Renal pelvis (tissue), 4 donors: ENCODE results near the gene APBB2. TPM values are rescaled to one million over a fixed set of nuclear protein-coding genes. Genes with fewer than 3 reads are reported as not detected.

ENCODE experiments used
- DNase-seq: peaks from one replicate; pipeline ENCODE4 v3.0.0-alpha.2; 2013
- polyA plus RNA-seq, 3 donors: library from polyadenylated mRNA; unstranded; fragments of 120-200 nt; gene quantifications; one replicate each; pipeline ENCODE4 v1.2.1, GENCODE V29; 2013; ENCODE audit not compliant: insufficient read length in 3 of 3

APBB2 gene
- polyA plus RNA-seq, 3 donors, result 43.3 to 59.5 (median 59.4) TPM

DNA sequence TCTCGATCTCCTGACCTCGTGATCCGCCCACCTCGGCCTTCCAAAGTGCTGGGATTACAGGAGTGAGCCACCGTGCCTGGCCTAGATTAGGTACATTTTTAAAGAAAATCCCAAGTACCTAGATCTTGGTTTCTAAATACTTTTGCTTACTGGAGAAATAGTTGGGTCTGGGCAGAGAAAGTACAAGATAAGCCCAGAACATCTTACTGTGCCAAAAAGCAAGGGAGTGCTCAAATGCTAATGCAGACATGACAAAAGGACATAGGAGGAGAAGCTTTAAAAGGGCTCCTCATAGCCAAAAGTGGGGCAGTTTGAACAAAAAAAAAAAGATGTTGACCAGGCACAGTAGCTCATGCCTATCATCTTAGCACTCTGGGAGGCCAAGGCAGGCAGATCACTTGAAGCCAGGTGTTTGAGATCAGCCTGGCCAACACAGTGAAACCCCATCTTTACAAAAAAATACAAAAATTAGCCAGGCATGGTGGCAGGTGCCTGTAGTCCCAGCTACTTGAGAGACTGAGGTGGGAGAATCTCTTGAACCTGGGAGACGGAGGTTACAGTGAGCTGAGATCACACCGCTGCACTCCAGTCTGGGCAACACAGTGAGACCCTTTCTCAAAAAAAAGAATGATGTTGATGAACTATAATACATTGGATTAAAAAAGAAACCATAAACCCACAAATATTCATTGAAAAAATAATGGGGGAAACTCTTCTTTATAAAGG lies 107.5 kb downstream of the APBB2 start:
- DNase-seq, result no peak

DNA sequence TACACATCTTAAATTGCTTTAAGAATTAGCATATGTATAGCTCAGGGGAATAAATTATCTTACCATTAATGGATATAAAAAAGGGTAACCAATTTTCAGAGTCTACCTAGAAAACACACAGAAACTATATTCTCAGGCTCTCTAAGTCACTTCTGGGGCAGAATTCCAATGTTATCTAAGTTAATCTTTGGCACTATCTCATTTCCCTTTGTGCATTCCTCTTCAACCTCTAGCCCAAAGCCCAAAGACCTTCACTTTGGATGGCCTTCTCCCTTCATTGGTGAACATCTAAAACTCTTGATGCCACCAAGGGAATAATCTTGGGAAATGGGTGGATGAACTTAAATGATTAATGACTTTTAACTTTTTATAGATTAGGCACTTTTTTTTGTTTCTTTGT lies 108.3 kb downstream of the APBB2 start:
- no peak for DNase-seq

GRCh38 chr4:41104155-41104554 lies 110.2 kb downstream of the APBB2 start:
- no peak for DNase-seq

DNA sequence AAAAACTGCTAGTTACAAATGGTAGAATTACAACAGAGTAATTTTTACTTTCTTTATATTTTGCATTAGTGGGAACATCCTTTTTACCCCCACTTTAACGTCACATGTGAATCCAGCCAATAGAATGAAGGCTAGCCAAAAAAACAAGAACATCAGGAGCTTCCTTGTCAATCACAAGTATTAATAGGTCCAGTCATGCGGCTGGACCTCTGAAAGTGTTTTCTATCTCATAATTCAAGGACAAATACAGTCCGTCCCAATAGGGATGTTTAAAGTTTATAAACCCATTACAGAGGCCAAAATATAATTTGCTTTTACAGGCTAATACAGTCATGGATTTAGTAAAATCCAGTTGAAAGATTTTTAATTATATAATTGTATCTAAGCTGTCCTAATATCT lies 110.7 kb downstream of the APBB2 start:
- DNase-seq, result no peak

DNA sequence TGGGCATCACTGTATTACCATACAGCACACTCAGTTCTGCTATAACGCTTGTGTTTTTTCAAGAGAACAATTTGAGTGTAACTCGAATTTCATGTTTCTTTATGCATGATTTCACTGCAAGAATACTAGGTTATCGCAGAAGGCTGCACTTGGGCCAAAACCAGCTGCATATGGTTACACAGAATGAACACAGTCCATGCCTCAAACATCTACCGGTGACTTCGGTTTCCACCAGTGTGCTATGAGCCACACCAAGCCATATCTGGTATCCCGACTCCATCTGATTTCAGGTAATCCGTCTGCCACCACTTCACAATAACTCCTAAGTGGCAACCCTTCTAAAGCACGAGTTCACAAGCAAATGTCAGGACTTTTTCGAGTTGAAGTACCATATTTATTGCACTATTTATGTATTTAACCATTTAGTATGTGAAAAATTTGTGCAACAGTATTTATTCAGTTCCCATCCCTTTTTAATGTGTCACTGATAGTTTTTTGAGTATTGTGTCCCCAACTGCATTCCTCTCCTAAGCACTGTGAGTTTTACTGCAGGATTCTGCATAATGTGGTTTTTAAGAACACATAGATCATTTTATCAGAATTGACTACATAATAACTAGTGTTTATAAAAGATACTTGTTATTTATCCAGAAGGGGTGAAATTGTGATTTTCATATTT lies 111.8 kb downstream of the APBB2 start:
- no peak for DNase-seq

- no peak for DNase-seq
These were observed 116.0 kb downstream of the APBB2 start for GRCh38 chr4:41098093-41099048.

DNA sequence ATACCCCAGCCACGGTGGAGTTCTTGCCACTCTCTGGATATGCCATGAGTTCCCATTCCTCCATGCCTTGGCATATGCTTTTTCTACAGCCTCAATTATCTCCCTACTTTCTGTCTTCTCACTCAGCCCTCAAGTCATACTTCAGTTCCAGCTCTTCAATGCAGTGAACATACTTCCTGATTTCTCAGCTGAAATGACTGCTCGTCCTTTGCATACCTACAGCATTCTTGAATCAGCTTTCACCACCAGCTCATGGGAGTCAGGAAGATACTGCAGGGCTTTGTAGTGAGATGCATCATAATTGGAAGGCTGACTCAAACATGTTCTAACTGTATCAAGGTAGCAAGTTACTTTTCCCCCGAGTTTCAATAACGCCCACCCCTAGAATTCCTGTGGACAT lies 118.4 kb downstream of the APBB2 start:
- DNase-seq, result no peak

- no peak for DNase-seq
These were observed 119.0 kb downstream of the APBB2 start for GRCh38 chr4:41095192-41095872.

GRCh38 chr4:41092128-41092527 lies 122.2 kb downstream of the APBB2 start:
- no peak for DNase-seq

GRCh38 chr4:41081847-41082246 lies 132.5 kb downstream of the APBB2 start:
- DNase-seq, result no peak

- DNase-seq, result no peak
These were observed 133.4 kb downstream of the APBB2 start for GRCh38 chr4:41080976-41081375.

DNA sequence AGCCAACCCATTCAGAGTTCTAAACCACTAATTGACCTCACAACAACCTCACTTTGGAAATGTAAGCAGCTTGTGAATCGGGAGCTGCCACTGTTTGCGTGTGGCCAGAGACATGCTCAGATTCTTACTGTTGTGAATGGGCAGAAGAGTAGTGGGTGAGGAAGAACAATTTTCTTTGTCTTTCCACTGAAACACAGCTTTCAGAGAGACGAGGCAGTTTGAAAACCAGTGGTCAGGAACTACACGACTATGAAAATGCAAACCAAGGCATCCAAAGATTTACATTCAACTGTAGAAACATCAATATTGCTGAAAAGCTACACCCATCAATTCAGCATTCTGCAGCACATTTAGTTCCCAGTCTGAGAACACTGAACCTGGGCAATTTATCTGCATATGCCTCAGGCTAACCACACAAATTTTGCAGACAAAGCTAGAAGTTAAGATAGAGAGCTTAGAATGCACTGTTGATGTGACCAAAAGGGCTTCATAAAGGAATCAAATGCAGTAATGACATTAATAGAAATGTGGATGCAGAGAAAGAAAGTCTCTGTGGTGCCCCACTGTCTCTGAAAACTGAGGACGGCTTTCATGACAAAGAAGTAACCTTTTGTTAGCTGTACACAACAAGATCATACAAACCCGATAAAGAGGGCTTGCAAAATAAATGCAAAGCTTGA lies 134.3 kb downstream of the APBB2 start:
- DNase-seq, result no peak

DNA sequence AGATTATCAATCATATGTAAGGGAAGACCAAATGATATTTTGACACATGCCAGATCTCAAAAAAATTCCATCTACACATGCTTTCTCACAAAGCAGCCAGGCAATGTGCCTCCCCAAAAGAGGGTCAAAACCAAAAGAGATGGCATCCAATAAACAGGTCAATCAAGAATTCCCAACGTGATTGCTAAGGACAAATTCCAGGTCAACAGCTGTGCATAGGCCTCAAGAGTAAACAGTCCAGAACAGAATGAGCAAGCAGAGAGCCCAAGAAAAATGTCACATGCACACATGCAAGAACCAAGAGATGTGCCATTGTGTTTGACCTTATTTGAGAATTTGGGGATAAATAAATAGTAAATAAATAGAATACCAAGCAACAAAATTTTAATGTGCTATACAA lies 136.7 kb downstream of the APBB2 start:
- no peak for DNase-seq

DNA sequence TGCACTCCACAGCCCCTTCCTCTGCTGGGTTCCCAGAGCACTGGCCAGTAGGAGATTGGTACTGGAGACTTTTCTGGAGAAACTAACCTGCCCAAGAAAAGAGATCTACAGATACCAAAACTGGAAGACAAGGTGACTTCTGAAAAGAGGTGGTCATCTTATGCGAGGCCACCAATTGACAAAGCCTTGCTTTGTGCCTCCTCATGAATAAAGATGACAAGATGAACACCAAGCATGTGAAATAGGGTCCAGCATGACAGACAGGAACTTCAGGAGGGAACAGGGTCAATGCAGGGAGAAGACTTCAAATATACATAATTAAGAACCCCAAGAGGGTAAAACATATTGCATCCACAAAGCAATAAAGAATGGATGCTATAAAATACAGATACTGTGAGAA lies 137.9 kb downstream of the APBB2 start:
- DNase-seq, result no peak

DNA sequence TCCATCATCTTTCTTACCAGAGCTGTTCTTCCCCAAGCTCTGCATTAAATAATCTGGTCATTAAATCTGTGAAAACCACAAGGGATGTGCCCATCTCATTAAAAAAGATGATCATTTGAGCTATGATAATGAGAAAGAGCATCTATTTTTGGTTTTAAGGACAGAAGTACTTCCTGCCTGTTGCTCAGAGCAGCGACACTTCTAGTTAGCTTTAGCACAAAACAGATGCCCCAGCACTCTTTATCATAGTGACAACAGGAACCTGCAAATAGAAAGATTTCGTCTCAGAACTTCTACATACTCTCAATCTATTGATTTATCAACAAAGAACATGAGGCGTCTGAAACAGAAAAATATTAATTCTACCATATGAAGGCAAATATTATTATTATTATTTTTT lies 140.1 kb downstream of the APBB2 start:
- DNase-seq, result no peak

- DNase-seq, result no peak
These were observed 142.1 kb downstream of the APBB2 start for GRCh38 chr4:41072021-41072777.

DNA sequence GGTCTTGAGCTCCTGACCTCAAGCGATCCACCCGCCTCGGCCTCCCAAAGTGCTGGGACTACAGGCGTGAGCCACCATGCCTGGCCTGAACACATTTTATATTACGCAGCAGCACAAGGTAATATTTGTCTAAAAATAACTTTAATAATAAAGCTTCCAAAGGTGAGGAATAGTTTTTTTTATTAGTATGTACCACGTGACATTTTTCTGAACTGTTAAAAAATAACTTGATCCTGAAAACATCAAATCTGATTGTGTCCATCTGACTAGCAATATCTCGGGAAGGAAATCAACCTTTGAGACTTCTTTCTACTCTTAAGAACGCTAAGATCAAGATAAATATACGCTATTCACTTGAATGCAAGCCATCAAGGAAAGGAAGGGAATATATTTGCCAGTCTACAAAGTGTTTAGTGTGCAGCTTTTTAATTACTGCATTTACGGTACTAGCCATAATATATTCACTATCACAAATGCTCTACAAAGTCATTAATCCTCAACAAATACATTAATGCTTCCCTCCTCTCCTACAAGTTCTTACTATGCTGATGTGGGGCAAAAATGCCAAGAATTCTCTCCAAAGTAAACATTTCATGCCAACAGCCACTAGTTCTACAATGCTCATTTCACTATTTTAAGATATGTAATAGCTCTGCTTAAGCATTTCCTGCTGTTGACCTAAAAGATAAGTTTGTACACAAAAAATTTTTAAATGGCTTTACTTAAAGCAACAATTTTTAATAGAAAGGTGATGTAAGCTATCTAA lies 143.6 kb downstream of the APBB2 start:
- no peak for DNase-seq

- no peak for DNase-seq
These were observed 144.5 kb downstream of the APBB2 start for GRCh38 chr4:41069838-41070237.

- DNase-seq, result peak; percentile 64
These were observed 145.1 kb downstream of the APBB2 start for GRCh38 chr4:41069257-41069656.

DNA sequence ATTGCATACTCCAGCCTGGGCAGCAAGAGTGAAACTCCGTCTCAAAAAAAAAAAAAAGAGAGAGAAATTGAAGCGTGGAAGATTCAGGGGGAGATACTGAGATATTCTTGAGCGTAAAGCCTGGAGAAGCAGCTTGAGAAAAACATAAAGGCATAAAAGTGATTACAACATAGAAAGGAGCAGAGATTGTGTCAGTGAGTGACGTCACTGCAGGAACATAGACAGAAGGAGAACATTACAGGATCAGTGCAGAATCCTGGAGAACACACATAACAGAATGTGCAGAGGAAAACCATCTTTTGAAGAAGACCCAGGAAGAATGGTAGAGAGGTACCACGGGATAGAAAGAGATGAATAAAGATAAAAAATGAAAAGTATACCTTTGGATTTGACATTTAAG lies 147.0 kb downstream of the APBB2 start:
- DNase-seq, result no peak
